ENCODE data around the gene DYNLT4.
A peak's percentile ranks its signal among the peaks of the same experiment; 100 is the strongest.
"Not testable (repeated sequence)": the region's sequence is repeated elsewhere in the genome, so short reads cannot be mapped to it uniquely, and the experiment has no call there.

The DYNLT4 gene

DNA sequence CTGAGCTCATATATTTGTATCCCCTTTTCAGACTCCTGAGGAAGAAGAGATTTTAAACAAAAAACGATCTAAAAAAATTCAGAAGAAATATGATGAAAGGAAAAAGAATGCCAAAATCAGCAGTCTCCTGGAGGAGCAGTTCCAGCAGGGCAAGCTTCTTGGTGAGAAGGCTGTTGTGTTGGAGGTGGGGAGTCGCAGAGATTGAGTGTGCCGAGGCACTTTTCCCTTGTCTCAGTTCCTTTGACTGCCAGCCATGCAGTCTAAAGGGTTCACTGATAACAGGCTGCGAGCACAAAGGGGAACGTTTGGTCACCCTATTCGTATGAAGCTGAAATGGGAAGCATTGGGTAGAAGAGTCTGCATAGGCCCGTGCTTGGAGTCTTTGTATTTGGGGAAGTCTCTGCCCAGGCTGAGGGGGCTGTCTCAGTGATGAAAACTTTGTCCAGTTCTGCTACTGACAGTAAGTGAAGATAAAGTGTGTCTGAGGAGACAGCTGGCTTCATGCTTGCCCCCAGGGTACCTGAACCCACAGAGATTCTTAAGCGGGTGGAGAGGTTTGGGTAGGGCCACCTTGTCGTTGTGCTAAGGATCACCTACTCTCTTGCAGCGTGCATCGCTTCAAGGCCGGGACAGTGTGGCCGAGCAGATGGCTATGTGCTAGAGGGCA is 29.0 kb downstream of the DYNLT4 start:
- Histone ChIP-seq H3K27ac (peak overlapping the region in 2 of 21 experiments; percentile 14 to 92), H3K4me3 (no peak overlapping the region)

DNA sequence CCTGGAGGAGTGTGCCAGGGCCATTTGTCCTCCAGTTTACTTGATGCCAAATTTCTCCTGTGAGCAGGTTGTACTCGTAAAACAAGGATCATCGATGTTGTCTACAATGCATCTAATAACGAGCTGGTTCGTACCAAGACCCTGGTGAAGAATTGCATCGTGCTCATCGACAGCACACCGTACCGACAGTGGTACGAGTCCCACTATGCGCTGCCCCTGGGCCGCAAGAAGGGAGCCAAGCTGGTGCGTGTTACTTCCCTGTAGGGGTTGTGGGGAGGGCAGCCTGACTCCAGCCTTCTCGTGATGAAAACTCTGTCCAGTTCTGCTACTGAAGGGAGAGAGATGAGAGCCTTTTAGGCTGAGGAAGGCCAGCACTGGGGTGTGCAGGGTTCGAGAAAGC is 29.6 kb downstream of the DYNLT4 start:
- Histone ChIP-seq H3K27ac (peak overlapping the region in 4 of 21 experiments; percentile 14 to 98 (median 94)), H3K4me3 (peak overlapping the region in 3 of 7 experiments; percentile 8 to 87 (median 73))

DNA sequence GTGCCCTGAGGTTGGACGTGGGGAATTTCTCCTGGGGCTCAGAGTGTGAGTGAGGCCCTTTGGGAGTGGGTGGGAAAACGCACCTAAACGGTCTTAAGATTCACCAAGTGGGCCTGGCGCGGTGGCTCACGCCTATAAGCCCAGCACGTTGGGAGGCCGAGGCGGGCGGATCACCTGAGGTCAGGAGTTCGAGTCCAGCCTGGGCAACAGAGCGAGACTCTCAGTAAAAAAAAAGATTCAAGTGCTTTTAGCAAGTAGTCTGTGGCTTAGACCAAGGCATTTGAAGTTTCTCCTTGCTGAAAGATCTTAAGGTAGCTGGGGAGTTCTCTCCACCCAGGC is 30.5 kb downstream of the DYNLT4 start:
- peak overlapping the region; percentile 87 to 98 (median 95) for H3K27ac ChIP-seq
- H3K4me3 ChIP-seq = peak overlapping the region; percentile 68 to 89 (median 81)

DNA sequence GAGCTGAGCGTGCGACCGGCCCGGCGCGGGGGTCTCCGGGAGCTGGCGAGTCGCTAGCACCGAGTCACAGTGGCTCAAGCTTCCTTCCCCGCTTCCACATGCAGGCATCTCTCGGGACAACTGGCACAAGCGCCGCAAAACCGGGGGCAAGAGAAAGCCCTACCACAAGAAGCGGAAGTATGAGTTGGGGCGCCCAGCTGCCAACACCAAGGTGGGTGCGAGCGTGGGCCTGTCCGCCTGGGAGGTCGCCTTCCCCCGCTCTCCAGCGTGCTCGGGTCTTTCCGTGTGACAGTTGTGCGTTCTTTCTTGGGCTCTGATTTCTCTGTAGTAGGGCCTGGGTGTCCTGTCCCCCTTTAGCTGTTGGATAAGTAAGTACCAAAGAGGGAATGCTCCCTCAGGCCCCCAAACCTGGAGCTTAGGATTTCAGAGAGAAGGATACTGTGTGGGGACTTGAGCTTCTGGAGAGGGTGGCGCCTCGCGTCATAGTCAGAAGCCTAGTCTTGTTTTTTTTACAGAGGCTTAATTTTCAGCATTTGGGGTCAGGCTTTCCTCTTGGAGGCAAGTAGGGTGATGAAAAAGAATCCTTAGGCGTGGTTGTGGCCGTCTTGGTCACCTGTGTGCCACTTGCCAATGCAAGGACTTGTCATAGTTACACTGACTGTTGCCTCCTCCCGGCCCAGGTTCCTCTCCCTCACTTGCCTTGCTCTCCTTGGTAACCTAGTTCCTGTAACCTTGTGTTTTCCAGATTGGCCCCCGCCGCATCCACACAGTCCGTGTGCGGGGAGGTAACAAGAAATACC is 31.0 kb downstream of the DYNLT4 start:
- Histone ChIP-seq H3K27ac (peak overlapping the region; percentile 87 to 98 (median 95)), H3K4me3 (peak overlapping the region; percentile 68 to 89 (median 81))

DNA sequence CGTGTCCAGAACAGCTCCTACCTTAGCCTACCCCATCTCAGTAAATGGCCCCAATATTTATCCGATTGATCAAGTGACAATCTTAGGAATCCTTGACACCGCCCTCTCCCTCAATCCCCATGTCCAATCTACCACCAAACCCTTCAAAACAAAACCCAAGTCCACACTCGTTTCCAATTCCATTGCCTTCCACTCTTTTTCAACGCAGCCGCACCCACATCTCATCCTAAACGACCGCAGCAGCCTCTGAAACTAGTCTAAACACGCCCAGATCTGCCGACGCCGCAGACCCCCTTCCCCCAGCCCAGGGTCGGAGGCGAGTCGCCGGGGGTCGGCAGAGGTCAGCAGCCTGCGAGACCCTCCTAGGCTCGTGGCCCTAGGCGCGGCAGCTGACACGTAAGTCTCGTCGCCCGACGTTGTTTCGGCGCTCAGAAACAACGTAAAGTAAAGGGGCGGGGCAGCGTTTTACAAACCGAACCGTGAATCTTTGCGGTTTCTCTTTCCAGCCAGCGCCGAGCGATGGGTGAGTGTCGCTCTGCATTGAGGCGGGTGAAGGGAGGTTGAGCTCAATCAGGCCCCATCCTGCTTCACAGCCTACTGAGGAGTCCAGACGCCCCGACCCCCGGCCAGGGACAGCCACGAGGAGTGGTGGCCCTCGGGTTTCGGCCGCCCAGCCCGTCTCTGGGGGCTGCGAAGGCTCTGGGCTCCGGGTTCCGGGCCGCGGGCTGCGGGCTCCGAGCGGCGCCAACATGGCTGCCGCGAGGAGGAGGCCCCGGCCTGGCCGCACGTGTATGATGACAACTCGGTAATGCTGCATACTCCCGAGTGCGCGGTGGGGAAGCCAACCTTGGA is 31.8 kb downstream of the DYNLT4 start, which contains the start of gene RPS8:
RPS8 (plus strand) TSS at position 463 of the 852 bp plus-strand sequence; CDS start at position 520, 57 bp downstream.
- peak within 1 kb of the TSS; percentile 87 to 98 (median 95) for H3K27ac ChIP-seq
- peak within 1 kb of the TSS; percentile 68 to 89 (median 81) for H3K4me3 ChIP-seq

DNA sequence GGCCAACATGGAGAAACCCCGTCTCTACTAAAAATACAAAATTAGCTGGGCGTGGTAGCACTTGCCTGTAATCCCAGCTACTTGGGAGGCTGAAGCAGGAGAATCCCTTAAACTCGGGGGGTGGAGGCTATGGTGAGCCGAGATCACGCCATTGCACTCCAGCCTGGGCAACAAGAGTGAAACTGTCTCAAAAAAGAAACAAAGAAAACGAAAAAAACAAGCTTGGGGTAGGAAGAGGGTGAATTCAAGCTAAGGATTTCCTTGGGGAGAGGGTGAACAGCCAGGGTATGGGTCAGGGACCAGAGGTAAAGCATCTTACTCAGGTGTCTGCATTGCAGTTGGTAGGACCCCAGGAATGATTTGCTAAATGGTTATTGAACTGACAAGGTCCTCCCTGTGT is 40.7 kb downstream of the DYNLT4 start:
- H3K4me3 ChIP-seq, H3K27ac ChIP-seq: not testable (repeated sequence)

DNA sequence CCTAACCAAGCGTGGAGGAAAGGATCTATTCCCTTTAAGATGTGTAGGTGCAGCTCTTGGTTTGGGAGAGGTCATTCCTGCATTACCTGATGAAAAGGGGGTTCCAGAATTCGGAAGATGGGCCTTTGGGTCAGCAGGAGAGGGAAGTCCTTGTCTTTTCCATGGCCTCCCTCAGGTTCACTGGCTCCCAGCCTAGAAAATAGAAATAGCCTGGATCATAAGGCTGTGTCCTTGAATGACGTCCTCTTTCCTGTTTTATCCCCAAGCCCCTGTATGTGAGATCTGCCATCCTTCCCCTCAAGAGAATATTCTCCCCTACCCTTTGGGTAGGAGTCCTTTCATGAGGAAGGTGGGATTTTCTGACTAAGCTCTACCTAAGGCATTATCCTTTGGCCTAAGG is 46.3 kb downstream of the DYNLT4 start:
- Histone ChIP-seq H3K4me3 (no peak overlapping the region), H3K27ac (no peak overlapping the region)

DNA sequence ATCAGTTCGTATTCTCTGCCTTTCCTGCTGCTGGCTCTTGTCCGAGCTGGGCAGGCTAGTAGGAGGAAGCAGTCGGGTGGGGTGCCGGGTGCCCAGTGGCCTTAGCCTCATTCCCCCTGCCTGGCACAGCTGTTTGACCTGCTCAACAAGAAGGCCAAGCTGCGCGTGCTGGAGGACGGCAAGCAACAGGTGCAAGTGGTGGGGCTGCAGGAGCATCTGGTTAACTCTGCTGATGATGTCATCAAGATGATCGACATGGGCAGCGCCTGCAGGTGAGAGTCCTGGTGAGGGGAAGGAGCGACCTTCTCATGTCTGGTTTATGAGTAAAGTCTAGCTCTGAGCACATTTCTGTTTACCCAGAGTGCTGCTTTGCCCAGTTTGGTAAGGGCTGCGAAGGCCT is 48.1 kb downstream of the DYNLT4 start:
- H3K4me3 ChIP-seq = no peak overlapping the region
- no peak overlapping the region for H3K27ac ChIP-seq

DNA sequence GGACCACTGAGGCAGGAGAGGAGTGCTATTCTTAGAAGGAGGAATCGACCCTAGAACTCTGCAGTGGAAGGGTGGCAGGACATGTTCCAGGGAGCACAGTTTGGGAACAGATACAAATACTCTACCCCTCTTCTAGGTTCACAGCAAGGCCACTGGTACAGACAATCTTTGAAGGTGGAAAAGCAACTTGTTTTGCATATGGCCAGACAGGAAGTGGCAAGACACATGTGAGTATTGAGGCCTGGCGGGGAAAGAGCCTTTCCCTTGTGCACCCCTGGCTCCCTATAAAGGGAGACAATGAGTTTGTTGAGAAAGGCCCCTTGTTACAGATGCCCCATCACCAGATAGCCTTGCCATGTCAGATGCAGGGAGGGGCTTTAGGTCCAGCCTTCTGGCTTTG is 49.7 kb downstream of the DYNLT4 start:
- H3K4me3 ChIP-seq = no peak overlapping the region
- no peak overlapping the region for H3K27ac ChIP-seq

Measured in skin epidermis (tissue), 12 donors.